ENCODE measurements around the gene SLC44A2. TPM values are rescaled to one million over a fixed set of nuclear protein-coding genes. Genes with fewer than 3 reads are reported as not detected.

SLC44A2 gene
- total RNA-seq, 1 donor from 2014 or later, result 129 TPM

- H3K27me3 Mint-ChIP-seq (ENCODE audit: unreplicated experiment), result peaks cover 4% of the 10 kb centered on the region
- peaks cover 5% of the 10 kb centered on the region for H3K9me3 Mint-ChIP-seq (ENCODE audit: unreplicated experiment)
- DNase-seq, result no peak
- H3K4me3 Mint-ChIP-seq (ENCODE audit: unreplicated experiment), result no peak overlapping the region
- H3K27ac Mint-ChIP-seq (ENCODE audit: unreplicated experiment), result no peak overlapping the region
- H3K36me3 Mint-ChIP-seq (ENCODE audit: unreplicated experiment), result peaks cover under 1% of the 10 kb centered on the region
- H3K4me1 Mint-ChIP-seq (ENCODE audit: low read depth, unreplicated experiment), result no peaks in the 10 kb centered on the region
- no peak for TF ChIP-seq CTCF (IDR thresholded peaks at IDR 0.05; ENCODE audit: partially characterized antibody, unreplicated experiment)
Measured at GRCh38 chr19:10641248-10641647, 15.9 kb downstream of the SLC44A2 start.

- no peak overlapping the region for H3K27ac Mint-ChIP-seq (ENCODE audit: unreplicated experiment)
- H3K4me3 Mint-ChIP-seq (ENCODE audit: unreplicated experiment), result no peak overlapping the region
- peaks cover 5% of the 10 kb centered on the region for H3K9me3 Mint-ChIP-seq (ENCODE audit: unreplicated experiment)
- H3K27me3 Mint-ChIP-seq (ENCODE audit: unreplicated experiment), result peaks cover 4% of the 10 kb centered on the region
- no peaks in the 10 kb centered on the region for H3K36me3 Mint-ChIP-seq (ENCODE audit: unreplicated experiment)
- no peak for DNase-seq
- H3K4me1 Mint-ChIP-seq (ENCODE audit: low read depth, unreplicated experiment), result no peaks in the 10 kb centered on the region
- no peak for TF ChIP-seq CTCF (IDR thresholded peaks at IDR 0.05; ENCODE audit: partially characterized antibody, unreplicated experiment)
Measured at GRCh38 chr19:10642473-10643171, 17.3 kb downstream of the SLC44A2 start.

GRCh38 chr19:10643172-10643967, 18.0 kb downstream of the SLC44A2 start:
- Mint-ChIP-seq H3K27ac (ENCODE audit: unreplicated experiment) (no peak overlapping the region), H3K9me3 (ENCODE audit: unreplicated experiment) (peaks cover 5% of the 10 kb centered on the region), H3K36me3 (ENCODE audit: unreplicated experiment) (no peaks in the 10 kb centered on the region), H3K4me1 (ENCODE audit: low read depth, unreplicated experiment) (no peaks in the 10 kb centered on the region), H3K27me3 (ENCODE audit: unreplicated experiment) (peaks cover 4% of the 10 kb centered on the region), H3K4me3 (ENCODE audit: unreplicated experiment) (no peak overlapping the region)
- no peak for TF ChIP-seq CTCF (IDR thresholded peaks at IDR 0.05; ENCODE audit: partially characterized antibody, unreplicated experiment)
- no peak for DNase-seq

- peaks cover 4% of the 10 kb centered on the region for H3K27me3 Mint-ChIP-seq (ENCODE audit: unreplicated experiment)
- no peak overlapping the region for H3K27ac Mint-ChIP-seq (ENCODE audit: unreplicated experiment)
- no peak overlapping the region for H3K4me3 Mint-ChIP-seq (ENCODE audit: unreplicated experiment)
- DNase-seq, result no peak
- peaks cover 5% of the 10 kb centered on the region for H3K9me3 Mint-ChIP-seq (ENCODE audit: unreplicated experiment)
- no peak for TF ChIP-seq CTCF (IDR thresholded peaks at IDR 0.05; ENCODE audit: partially characterized antibody, unreplicated experiment)
- H3K4me1 Mint-ChIP-seq (ENCODE audit: low read depth, unreplicated experiment), result no peaks in the 10 kb centered on the region
- no peaks in the 10 kb centered on the region for H3K36me3 Mint-ChIP-seq (ENCODE audit: unreplicated experiment)
Measured at GRCh38 chr19:10643968-10644259, 18.6 kb downstream of the SLC44A2 start.
